Osteoblast (primary cell): ENCODE data around the gene B3GALT6. TPM values are rescaled to one million over a fixed set of nuclear protein-coding genes. Genes with fewer than 3 reads are reported as not detected.
A peak's percentile ranks its signal among the peaks of the same experiment; 100 is the strongest.

Source experiments
- DNase-seq: peaks from one replicate; pipeline ENCODE4 v3.0.0; 2011; ENCODE audit warnings: low spot score, mixed read lengths; ENCODE audit not compliant: insufficient read length; ENCODE audit errors: missing footprints
- H2AFZ ChIP-seq: 2 replicates; pipeline ENCODE4 v1.6.0; 2011; ENCODE audit warnings: mild to moderate bottlenecking, low read length
- H3K27ac ChIP-seq: 2 replicates; pipeline ENCODE4 v1.5.1; 2011; ENCODE audit warnings: mild to moderate bottlenecking, low read depth, low read length, moderate library complexity
- H3K27me3 ChIP-seq: 2 replicates; pipeline ENCODE4 v1.6.0; 2012; ENCODE audit warnings: mild to moderate bottlenecking, control low read depth, inconsistent platforms, low read length, moderate library complexity; ENCODE audit not compliant: insufficient read depth
- H3K36me3 ChIP-seq: 2 replicates; pipeline ENCODE4 v1.5.1; 2011; ENCODE audit warnings: mild to moderate bottlenecking, low read length, control low read depth, moderate library complexity; ENCODE audit not compliant: insufficient read depth
- H3K4me1 ChIP-seq: 2 replicates; pipeline ENCODE4 v1.5.1; 2011; ENCODE audit warnings: mild to moderate bottlenecking, low read length, control low read depth, moderate library complexity; ENCODE audit not compliant: insufficient read depth
- H3K4me2 ChIP-seq: 2 replicates; pipeline ENCODE4 v1.6.0; 2011; ENCODE audit warnings: mild to moderate bottlenecking, low read length; ENCODE audit not compliant: insufficient read depth
- H3K4me3 ChIP-seq: fragments of 200-600 bp; sonication (generic); 3 replicates; pipeline ENCODE4 v1.5.1; 2012; ENCODE audit warnings: mild to moderate bottlenecking, low read length, inconsistent platforms; ENCODE audit not compliant: insufficient read depth
- H3K79me2 ChIP-seq: 2 replicates; pipeline ENCODE4 v1.6.0; 2012; ENCODE audit warnings: mild to moderate bottlenecking, low read length, control low read depth, inconsistent platforms; ENCODE audit not compliant: insufficient read depth
- H3K9me3 ChIP-seq: 2 replicates; pipeline ENCODE4 v1.5.1; 2011; ENCODE audit warnings: low read depth, low read length, control low read depth
- H4K20me1 ChIP-seq: 2 replicates; pipeline ENCODE4 v1.6.0; 2012; ENCODE audit warnings: mild to moderate bottlenecking, low read length, control low read depth; ENCODE audit not compliant: insufficient read depth
- CTCF ChIP-seq: IDR thresholded peaks from 2 replicates; pipeline ENCODE4 v1.5.1; 2011; ENCODE audit warnings: mild to moderate bottlenecking, low read depth, low read length, moderate library complexity; ENCODE audit errors: extremely low read depth
- total RNA-seq: library from RNA; depleted of rRNA; stranded (reverse); fragments of >200 nt; gene quantifications from 2 replicates; pipeline ENCODE4 v1.2.3, GENCODE V29; 2012

B3GALT6 gene
- total RNA-seq, 1 donor, result 29.7 TPM

- no peaks in the 10 kb centered on the region for H3K36me3 ChIP-seq
- H4K20me1 ChIP-seq, result no peaks in the 10 kb centered on the region
- no peak overlapping the region for H3K4me3 ChIP-seq
- H3K27me3 ChIP-seq, result peaks cover 7% of the 10 kb centered on the region
- no peak for TF ChIP-seq CTCF
- no peaks in the 10 kb centered on the region for H3K9me3 ChIP-seq
- H3K79me2 ChIP-seq, result no peaks in the 10 kb centered on the region
- no peak overlapping the region for H2AFZ ChIP-seq
- peak; percentile 84 for DNase-seq
- H3K4me1 ChIP-seq, result no peaks in the 10 kb centered on the region
- no peak overlapping the region for H3K27ac ChIP-seq
- H3K4me2 ChIP-seq, result no peak overlapping the region
Observed at GRCh38 chr1:1183833-1184775, 47.9 kb upstream of the B3GALT6 start.

GRCh38 chr1:1185101-1185765, 46.8 kb upstream of the B3GALT6 start:
- Histone ChIP-seq H3K27ac (no peak overlapping the region), H4K20me1 (no peaks in the 10 kb centered on the region), H3K79me2 (no peaks in the 10 kb centered on the region), H3K9me3 (no peaks in the 10 kb centered on the region), H2AFZ (no peak overlapping the region), H3K4me1 (no peaks in the 10 kb centered on the region), H3K4me2 (no peak overlapping the region), H3K27me3 (peaks cover 10% of the 10 kb centered on the region), H3K36me3 (no peaks in the 10 kb centered on the region), H3K4me3 (no peak overlapping the region)
- DNase-seq, result peak; percentile 81
- TF ChIP-seq CTCF, result no peak

GRCh38 chr1:1187938-1188337, 44.1 kb upstream of the B3GALT6 start:
- no peaks in the 10 kb centered on the region for H3K36me3 ChIP-seq
- no peak overlapping the region for H3K4me3 ChIP-seq
- no peaks in the 10 kb centered on the region for H4K20me1 ChIP-seq
- no peak for TF ChIP-seq CTCF
- peak; percentile 86 for DNase-seq
- H3K79me2 ChIP-seq, result no peaks in the 10 kb centered on the region
- no peaks in the 10 kb centered on the region for H3K9me3 ChIP-seq
- no peaks in the 10 kb centered on the region for H3K4me1 ChIP-seq
- peaks cover 10% of the 10 kb centered on the region for H3K27me3 ChIP-seq
- no peak overlapping the region for H3K27ac ChIP-seq
- no peak overlapping the region for H2AFZ ChIP-seq
- H3K4me2 ChIP-seq, result no peak overlapping the region

- Histone ChIP-seq H3K36me3 (no peaks in the 10 kb centered on the region), H4K20me1 (no peaks in the 10 kb centered on the region), H3K4me3 (no peak overlapping the region), H3K9me3 (no peaks in the 10 kb centered on the region), H2AFZ (no peak overlapping the region), H3K27me3 (peaks cover 10% of the 10 kb centered on the region), H3K4me1 (no peaks in the 10 kb centered on the region), H3K27ac (no peak overlapping the region), H3K4me2 (no peak overlapping the region), H3K79me2 (no peaks in the 10 kb centered on the region)
- no peak for TF ChIP-seq CTCF
- DNase-seq, result peak; percentile 58
Observed at GRCh38 chr1:1189111-1189510, 42.9 kb upstream of the B3GALT6 start.
